Endothelial cell (in vitro differentiated cells): Measurements from ENCODE around the gene CDC27. TPM values are rescaled to one million over a fixed set of nuclear protein-coding genes. Genes with fewer than 3 reads are reported as not detected.

ENCODE experiments used
- DNase-seq: peaks from one replicate; pipeline ENCODE4 v3.0.0; 2021; ENCODE audit warnings: low spot score
- H3K27ac Mint-ChIP-seq: one replicate; pipeline ENCODE4 v1.8.0; 2021; ENCODE audit warnings: mixed read lengths, inconsistent platforms; ENCODE audit not compliant: unreplicated experiment
- H3K27me3 Mint-ChIP-seq: one replicate; pipeline ENCODE4 v1.8.0; 2021; ENCODE audit warnings: mild to moderate bottlenecking, moderate library complexity, mixed read lengths, inconsistent platforms; ENCODE audit not compliant: unreplicated experiment
- H3K36me3 Mint-ChIP-seq: one replicate; pipeline ENCODE4 v1.8.0; 2021; ENCODE audit warnings: mild to moderate bottlenecking, low read depth, mixed read lengths, inconsistent platforms; ENCODE audit not compliant: unreplicated experiment
- H3K4me1 Mint-ChIP-seq: one replicate; pipeline ENCODE4 v1.8.0; 2021; ENCODE audit warnings: mild to moderate bottlenecking, mixed read lengths, inconsistent platforms; ENCODE audit not compliant: unreplicated experiment
- H3K4me3 Mint-ChIP-seq: one replicate; pipeline ENCODE4 v1.8.0; 2021; ENCODE audit warnings: mild to moderate bottlenecking, mixed read lengths, inconsistent platforms; ENCODE audit not compliant: unreplicated experiment
- H3K9me3 Mint-ChIP-seq: one replicate; pipeline ENCODE4 v1.8.0; 2021; ENCODE audit warnings: mixed read lengths, inconsistent platforms; ENCODE audit not compliant: unreplicated experiment
- CTCF ChIP-seq: fragments of 200-600 bp; sonication (generic); IDR thresholded peaks from one replicate; pipeline ENCODE4 v1.5.0; 2021; ENCODE audit warnings: antibody characterized with exemption; ENCODE audit not compliant: unreplicated experiment
- total RNA-seq: library from RNA; stranded (reverse); fragmentation: NEBNext Ultra II Directional; extraction: Animal tissue kit (Norgen Biotek cat#: 25700); gene quantifications from one replicate; pipeline ENCODE4 v1.2.1, GENCODE V29; 2021; ENCODE audit not compliant: unreplicated experiment

CDC27 gene
- total RNA-seq, 1 donor from 2014 or later, result 108 TPM

GRCh38 chr17:47192554-47192953 is 3.5 kb upstream of the CDC27 start:
- H3K36me3 Mint-ChIP-seq, result peaks cover 7% of the 10 kb centered on the region
- H3K4me3 Mint-ChIP-seq, result no peak overlapping the region
- DNase-seq, result no peak
- H3K4me1 Mint-ChIP-seq, result peaks cover 2% of the 10 kb centered on the region
- H3K27me3 Mint-ChIP-seq, result peaks cover 2% of the 10 kb centered on the region
- TF ChIP-seq CTCF, result no peak
- no peak overlapping the region for H3K27ac Mint-ChIP-seq
- no peaks in the 10 kb centered on the region for H3K9me3 Mint-ChIP-seq

- no peak for DNase-seq
- TF ChIP-seq CTCF, result no peak
- peaks cover 2% of the 10 kb centered on the region for H3K27me3 Mint-ChIP-seq
- no peaks in the 10 kb centered on the region for H3K9me3 Mint-ChIP-seq
- H3K4me1 Mint-ChIP-seq, result peaks cover 10% of the 10 kb centered on the region
- H3K27ac Mint-ChIP-seq, result no peak overlapping the region
- H3K4me3 Mint-ChIP-seq, result no peak overlapping the region
- peaks cover 7% of the 10 kb centered on the region for H3K36me3 Mint-ChIP-seq
These were observed 1.7 kb upstream of the CDC27 start for GRCh38 chr17:47190770-47191169.

- Mint-ChIP-seq H3K27me3 (peaks cover 2% of the 10 kb centered on the region), H3K4me3 (no peak overlapping the region), H3K36me3 (peaks cover 7% of the 10 kb centered on the region), H3K27ac (no peak overlapping the region), H3K9me3 (no peaks in the 10 kb centered on the region), H3K4me1 (peaks cover 10% of the 10 kb centered on the region)
- no peak for DNase-seq
- TF ChIP-seq CTCF, result no peak
These were observed 1.1 kb upstream of the CDC27 start for GRCh38 chr17:47190243-47190642.

GRCh38 chr17:47189732-47190237 is 690 bp upstream of the CDC27 start:
- no peak for DNase-seq
- Mint-ChIP-seq H3K27ac (no peak overlapping the region), H3K4me1 (peaks cover 11% of the 10 kb centered on the region), H3K9me3 (no peaks in the 10 kb centered on the region), H3K4me3 (peak overlapping the region; percentile 99), H3K36me3 (peaks cover 7% of the 10 kb centered on the region), H3K27me3 (peaks cover 2% of the 10 kb centered on the region)
- TF ChIP-seq CTCF, result no peak

- peak overlapping the region; percentile 99 for H3K4me3 Mint-ChIP-seq
- H3K27me3 Mint-ChIP-seq, result peaks cover 2% of the 10 kb centered on the region
- H3K4me1 Mint-ChIP-seq, result peaks cover 15% of the 10 kb centered on the region
- H3K36me3 Mint-ChIP-seq, result no peaks in the 10 kb centered on the region
- no peak for TF ChIP-seq CTCF
- H3K27ac Mint-ChIP-seq, result peak overlapping the region; percentile 100
- no peaks in the 10 kb centered on the region for H3K9me3 Mint-ChIP-seq
- no peak for DNase-seq
These were observed 722 bp downstream of the CDC27 start for GRCh38 chr17:47188271-47188875.
